IPS-18c (cell line): Measurements from ENCODE around the gene PLEK.
A peak's percentile ranks its signal among the peaks of the same experiment; 100 is the strongest.

Experiments
- H3K4me3 ChIP-seq: 2 replicates; pipeline ENCODE4 v1.7.0; 2013; ENCODE audit warnings: low read depth, mild to moderate bottlenecking, low read length, moderate library complexity; ENCODE audit not compliant: insufficient read depth
- H3K9me3 ChIP-seq: one replicate; pipeline ENCODE4 v1.6.1; 2013; ENCODE audit warnings: mild to moderate bottlenecking, low read length, moderate library complexity; ENCODE audit not compliant: control insufficient read depth, insufficient read depth

Gene PLEK, protein sequence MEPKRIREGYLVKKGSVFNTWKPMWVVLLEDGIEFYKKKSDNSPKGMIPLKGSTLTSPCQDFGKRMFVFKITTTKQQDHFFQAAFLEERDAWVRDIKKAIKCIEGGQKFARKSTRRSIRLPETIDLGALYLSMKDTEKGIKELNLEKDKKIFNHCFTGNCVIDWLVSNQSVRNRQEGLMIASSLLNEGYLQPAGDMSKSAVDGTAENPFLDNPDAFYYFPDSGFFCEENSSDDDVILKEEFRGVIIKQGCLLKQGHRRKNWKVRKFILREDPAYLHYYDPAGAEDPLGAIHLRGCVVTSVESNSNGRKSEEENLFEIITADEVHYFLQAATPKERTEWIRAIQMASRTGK

DNA sequence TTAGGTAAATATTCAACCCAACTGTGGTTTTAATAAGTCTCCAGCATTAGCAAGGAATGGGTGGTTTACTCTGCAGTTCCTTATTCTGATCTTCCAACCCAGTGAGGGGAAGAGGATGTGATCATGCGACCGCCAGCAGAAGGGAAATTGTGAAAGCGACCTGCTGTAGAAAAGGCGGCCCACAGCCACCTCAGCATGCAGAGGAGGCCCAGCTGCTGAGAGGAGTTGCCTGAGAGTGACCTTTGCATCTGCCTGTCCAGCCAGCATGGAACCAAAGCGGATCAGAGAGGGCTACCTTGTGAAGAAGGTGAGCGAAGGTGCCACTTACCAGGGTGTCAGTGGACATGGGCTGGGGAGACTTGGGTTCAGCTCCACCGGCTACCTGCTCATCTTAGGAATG is at the start of gene PLEK:
Gene PLEK, plus strand, starts transcription at position 196 of the 400 bp plus-strand sequence. Its CDS starts 70 bp downstream, at position 266.
- no peak within 1 kb of the TSS for H3K4me3 ChIP-seq

GRCh38 chr2:68316111-68316510 is 49.0 kb upstream of the PLEK start:
- Histone ChIP-seq H3K9me3 (no peaks in the 10 kb centered on the region), H3K4me3 (no peak overlapping the region)

More for the DNA sequence above, at the start of gene PLEK:
- no peaks in the 10 kb centered on the region for H3K9me3 ChIP-seq

- H3K9me3 ChIP-seq: no peaks in the 10 kb centered on the region
- H3K4me3 ChIP-seq: peak overlapping the region; percentile 77
Observed at GRCh38 chr2:68317971-68318913, 46.8 kb upstream of the PLEK start.

GRCh38 chr2:68318914-68319397 is 46.1 kb upstream of the PLEK start:
- Histone ChIP-seq H3K4me3 (peak overlapping the region; percentile 77), H3K9me3 (no peaks in the 10 kb centered on the region)

DNA sequence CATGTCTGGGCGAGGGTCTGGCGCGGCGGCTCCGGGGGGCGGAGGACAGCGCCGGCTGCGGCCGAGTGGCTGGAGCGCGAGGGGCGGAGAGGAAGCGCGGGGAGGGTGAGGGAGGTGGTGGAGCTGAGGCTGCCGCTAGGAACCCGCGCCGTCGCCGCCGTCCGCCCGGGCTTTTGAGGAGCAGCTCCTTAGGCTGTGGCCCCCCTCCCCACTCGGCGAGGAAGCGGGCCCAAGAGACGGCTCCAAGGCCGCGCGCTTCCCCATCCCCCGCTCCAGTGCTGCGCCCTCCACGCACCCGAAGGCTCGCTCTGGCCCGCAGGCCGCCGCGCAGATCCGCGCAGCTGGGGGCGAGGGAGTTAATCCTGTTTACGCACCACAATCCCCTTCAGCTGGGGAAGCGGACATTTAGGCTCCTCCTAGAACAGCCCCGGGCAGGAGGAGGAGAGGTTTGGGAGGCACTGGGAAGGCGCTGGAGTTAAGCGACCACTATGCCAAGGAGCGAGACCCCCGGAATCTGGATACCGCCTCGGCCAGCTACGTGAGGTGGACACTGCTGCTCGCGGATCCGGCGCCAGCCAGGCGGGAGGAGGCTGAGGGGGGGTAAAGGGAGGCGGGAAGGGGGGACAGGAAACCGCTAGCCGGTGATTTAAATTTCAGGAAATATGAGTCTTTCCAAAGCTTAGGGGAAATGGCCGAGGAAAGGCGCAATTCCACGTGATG is 45.5 kb upstream of the PLEK start, which contains the start of gene CNRIP1:
Gene CNRIP1, minus strand, starts transcription at position 552 of the 720 bp plus-strand sequence. Its CDS starts 549 bp downstream, at position 3.
- Histone ChIP-seq H3K9me3 (no peaks in the 10 kb centered on the region), H3K4me3 (peak within 1 kb of the TSS; percentile 77)

DNA sequence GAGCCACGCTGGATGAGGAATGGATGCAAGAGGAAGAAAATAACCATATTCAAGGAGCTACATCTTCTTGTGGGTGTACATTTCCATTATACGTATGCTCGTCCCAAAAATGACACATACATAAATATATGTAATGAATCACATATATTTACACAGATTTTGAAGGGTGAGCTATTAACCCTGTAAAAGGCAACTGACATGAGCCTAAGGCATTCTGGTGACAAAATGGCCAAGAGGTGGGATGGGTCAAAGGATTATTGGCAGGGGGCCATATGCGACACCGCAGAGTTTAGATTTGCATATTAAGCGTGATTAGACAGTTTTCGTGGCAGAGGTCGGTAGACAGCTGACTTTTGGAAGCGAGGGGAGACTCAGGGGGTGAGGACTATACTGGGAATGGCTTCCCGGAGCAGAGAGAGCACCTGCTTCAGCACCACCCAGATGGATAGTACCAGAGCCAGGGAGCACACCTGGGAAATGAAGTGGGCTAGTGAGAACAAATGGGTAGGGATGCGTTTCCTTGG is 44.9 kb upstream of the PLEK start:
- Histone ChIP-seq H3K9me3 (no peaks in the 10 kb centered on the region), H3K4me3 (peak overlapping the region; percentile 77)

GRCh38 chr2:68325056-68325455 is 40.0 kb upstream of the PLEK start:
- Histone ChIP-seq H3K4me3 (no peak overlapping the region), H3K9me3 (no peaks in the 10 kb centered on the region)

DNA sequence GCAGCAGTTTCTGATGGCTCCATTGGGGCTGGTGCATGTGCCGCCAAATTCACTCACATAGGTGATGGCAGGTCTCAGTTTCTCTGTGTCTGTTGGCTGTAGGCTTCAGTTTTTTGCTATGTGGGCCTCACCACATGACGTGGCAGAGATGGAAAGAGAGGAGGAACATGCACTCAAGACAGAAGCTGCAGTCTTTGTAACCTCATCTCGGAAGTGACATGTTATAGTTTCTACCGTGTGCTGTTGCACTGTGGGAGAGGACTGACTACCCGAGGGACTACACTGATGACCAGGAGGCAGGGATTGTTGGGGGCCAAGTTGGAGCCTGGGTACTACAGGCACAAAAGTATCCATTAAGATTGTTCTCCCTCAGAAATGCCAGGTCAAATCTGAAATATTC is 36.2 kb upstream of the PLEK start:
- peaks cover 4% of the 10 kb centered on the region for H3K9me3 ChIP-seq
- H3K4me3 ChIP-seq: no peak overlapping the region

DNA sequence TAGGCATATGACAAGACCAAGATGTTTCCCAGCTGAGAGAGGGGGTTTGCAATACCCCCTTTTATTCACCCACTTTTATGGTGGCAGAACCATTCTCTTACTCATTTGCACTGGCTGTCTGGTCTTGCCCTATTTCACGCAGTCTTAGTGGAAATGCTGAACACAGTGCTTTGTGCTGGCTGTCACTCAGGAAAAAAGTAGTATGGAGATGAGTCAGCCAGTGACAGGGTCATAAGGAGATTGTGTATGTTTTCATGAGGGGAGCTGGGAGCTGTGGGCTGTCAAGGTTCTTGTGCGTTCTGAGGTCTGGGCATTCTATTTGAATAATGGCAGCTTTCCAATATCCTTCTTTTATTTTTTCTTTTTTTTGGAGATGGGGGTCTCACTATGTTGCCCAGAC is 34.4 kb upstream of the PLEK start:
- peaks cover 4% of the 10 kb centered on the region for H3K9me3 ChIP-seq
- H3K4me3 ChIP-seq: no peak overlapping the region; the same call in 1 of the 2 replicates

DNA sequence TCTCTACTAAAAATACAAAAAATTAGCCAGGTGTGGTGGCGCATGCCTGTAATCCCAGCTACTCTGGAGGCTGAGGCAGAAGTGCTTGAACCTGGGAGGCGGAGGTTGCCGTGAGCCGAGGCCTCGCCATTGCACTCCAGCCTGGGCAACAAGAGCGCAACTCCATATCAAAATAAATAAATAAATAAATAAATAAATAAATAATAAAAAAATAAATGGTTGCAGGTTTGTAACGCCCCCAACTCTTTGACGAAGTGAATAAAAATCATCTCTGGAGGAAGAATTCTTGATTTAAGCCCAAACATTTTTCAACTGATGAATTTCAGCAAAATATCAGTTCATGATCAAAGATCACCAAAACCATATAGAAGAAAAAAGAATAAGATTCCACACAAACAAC is 32.1 kb upstream of the PLEK start:
- Histone ChIP-seq H3K9me3 (peaks cover 4% of the 10 kb centered on the region), H3K4me3 (no peak overlapping the region)

DNA sequence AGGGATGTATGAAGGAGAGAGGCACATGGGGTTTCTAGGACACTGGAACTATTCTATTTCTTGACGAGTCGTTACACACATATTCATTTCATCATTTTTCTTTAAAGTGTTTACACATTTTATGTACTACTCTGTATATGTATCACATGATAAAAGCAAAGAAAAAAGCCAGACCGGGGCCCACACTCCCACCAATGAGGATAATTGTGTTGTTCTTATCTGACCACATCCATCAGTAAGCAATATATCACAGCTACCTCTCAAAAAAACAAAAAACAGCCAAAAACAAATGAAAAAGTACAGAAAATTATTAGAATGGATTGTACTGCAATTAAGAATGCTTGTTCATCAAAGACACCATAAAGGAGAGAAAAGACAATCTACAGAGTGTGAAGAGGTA is 31.2 kb upstream of the PLEK start:
- Histone ChIP-seq H3K9me3 (peaks cover 4% of the 10 kb centered on the region), H3K4me3 (no peak overlapping the region)

GRCh38 chr2:68336192-68336591 is 28.9 kb upstream of the PLEK start:
- Histone ChIP-seq H3K9me3 (no peaks in the 10 kb centered on the region), H3K4me3 (no peak overlapping the region)

DNA sequence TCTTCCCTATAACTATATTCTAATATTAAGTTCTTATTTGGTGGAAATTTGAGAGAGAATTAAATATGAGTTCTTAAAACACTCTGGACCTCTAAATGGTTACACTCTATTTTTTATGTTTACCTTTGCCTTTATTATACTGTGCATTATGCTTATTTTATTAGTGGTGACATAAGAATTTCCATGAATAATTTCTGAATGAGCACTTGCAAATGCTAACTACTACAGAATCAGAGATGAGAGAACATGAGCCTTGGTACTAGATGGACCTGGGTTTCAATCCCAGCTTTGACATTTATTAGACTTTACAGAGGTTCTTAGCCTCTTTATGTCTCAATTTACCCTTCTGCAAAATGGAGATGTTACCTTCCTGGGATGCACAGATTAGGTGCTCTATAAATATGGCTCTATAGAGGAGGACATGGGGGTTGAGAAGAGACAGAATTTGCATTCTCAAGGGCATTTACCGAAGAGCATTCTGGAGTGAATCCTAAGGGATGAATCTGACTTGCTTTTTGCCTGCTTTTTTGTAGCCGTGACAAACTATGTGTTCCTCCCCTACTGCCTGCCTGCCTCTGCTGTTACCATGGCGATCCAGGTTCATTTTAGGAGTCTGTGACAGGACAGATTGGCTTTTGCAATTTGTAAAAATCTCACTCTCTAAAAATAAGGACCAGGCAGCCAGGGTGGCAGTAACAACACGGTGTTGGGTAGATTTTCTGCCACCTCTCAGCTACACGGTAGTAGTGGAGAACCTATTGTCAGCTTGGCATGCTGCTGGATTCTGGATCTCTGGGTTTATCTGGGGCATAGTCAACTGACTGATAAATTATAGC is 24.6 kb upstream of the PLEK start:
- no peak overlapping the region for H3K4me3 ChIP-seq
- no peaks in the 10 kb centered on the region for H3K9me3 ChIP-seq

GRCh38 chr2:68341062-68341329 is 24.1 kb upstream of the PLEK start:
- H3K9me3 ChIP-seq: no peaks in the 10 kb centered on the region
- no peak overlapping the region for H3K4me3 ChIP-seq

- no peak overlapping the region for H3K4me3 ChIP-seq
- no peaks in the 10 kb centered on the region for H3K9me3 ChIP-seq
Observed at GRCh38 chr2:68341583-68341982, 23.5 kb upstream of the PLEK start.

GRCh38 chr2:68342470-68342869 is 22.6 kb upstream of the PLEK start:
- Histone ChIP-seq H3K4me3 (no peak overlapping the region), H3K9me3 (no peaks in the 10 kb centered on the region)
